H1 (cell line): ENCODE data around the gene HERC4. TPM values are rescaled to one million over a fixed set of nuclear protein-coding genes. Genes with fewer than 3 reads are reported as not detected.
"Not testable (repeated sequence)": the region's sequence is repeated elsewhere in the genome, so short reads cannot be mapped to it uniquely, and the experiment has no call there.

ENCODE experiments used
- CTCF ChIA-PET: fragments of 300-600 bp; sonication (Branson Sonifier 250); formaldehyde crosslinking; loops from one replicate; lab custom pipeline; 2021; ENCODE audit not compliant: partially characterized antibody; lab: Charles Lee
- POLR2A ChIA-PET: fragments of 300-600 bp; sonication (Branson Sonifier 250); formaldehyde crosslinking; loops from one replicate; lab custom pipeline; 2021; ENCODE audit warnings: inconsistent platforms; ENCODE audit not compliant: partially characterized antibody; lab: Charles Lee
- DNase-seq, 2 experiments: peaks; one replicate each; pipeline versions ENCODE4 v3.0.0 to v3.0.0-alpha.2; 2010 to 2022; ENCODE audit warnings: low spot score in 2 of 2, low read depth in 1 of 2, mixed read lengths in 1 of 2
- FAIRE-seq: peaks from 2 replicates; lab custom pipeline; 2011; peaks lifted over from hg19 to GRCh38; lab: Jason Lieb, UNC
- H2AFZ ChIP-seq: 2 replicates; pipeline ENCODE4 v1.8.1; 2012; ENCODE audit warnings: low read length, inconsistent platforms
- H2AK5ac ChIP-seq: 2 replicates; pipeline ENCODE4 v1.6.1; 2013; ENCODE audit warnings: low read depth, low read length
- H2BK120ac ChIP-seq: replicated peaks from 2 replicates; pipeline ENCODE3; 2013; ENCODE audit warnings: low read depth, low read length, inconsistent platforms
- H2BK12ac ChIP-seq: 2 replicates; pipeline ENCODE4 v1.6.1; 2013; ENCODE audit warnings: low read depth, low read length
- H2BK15ac ChIP-seq: 2 replicates; pipeline ENCODE4 v1.6.1; 2013; ENCODE audit warnings: low read length
- H2BK20ac ChIP-seq: 2 replicates; pipeline ENCODE4 v1.6.1; 2013; ENCODE audit warnings: low read length
- H2BK5ac ChIP-seq: 2 replicates; pipeline ENCODE4 v1.6.1; 2013; ENCODE audit warnings: low read depth, low read length
- H3K14ac ChIP-seq: 2 replicates; pipeline ENCODE4 v1.6.1; 2013; ENCODE audit warnings: inconsistent platforms; ENCODE audit not compliant: insufficient read length
- H3K18ac ChIP-seq: 2 replicates; pipeline ENCODE4 v1.6.1; 2013; ENCODE audit warnings: low read length; ENCODE audit errors: extremely low read depth
- H3K23ac ChIP-seq: 2 replicates; pipeline ENCODE4 v1.6.1; 2013; ENCODE audit warnings: inconsistent platforms; ENCODE audit not compliant: insufficient read length
- H3K23me2 ChIP-seq: 2 replicates; pipeline ENCODE4 v1.6.1; 2013; ENCODE audit warnings: low read depth, low read length
- H3K27ac ChIP-seq: 2 replicates; pipeline ENCODE4 v1.6.1; 2011; ENCODE audit warnings: low read depth, low read length, inconsistent platforms
- H3K27me3 ChIP-seq, 4 experiments: replicated peaks in 1 of 4; 1 replicate in 1 of 4; 2 replicates in 3 of 4; pipeline versions ENCODE4 v1.6.1 to v1.8.1; 2011 to 2013; ENCODE audit warnings: low read length in 3 of 4, mild to moderate bottlenecking in 3 of 4, inconsistent platforms in 2 of 4, mixed read lengths in 2 of 4, moderate library complexity in 1 of 4; ENCODE audit not compliant: control insufficient read depth in 3 of 4, insufficient read depth in 3 of 4; ENCODE audit errors: extremely low read depth in 1 of 4
- H3K36me3 ChIP-seq, 4 experiments: 2 replicates each; pipeline versions ENCODE4 v1.6.1 to v1.8.1; 2011 to 2013; ENCODE audit warnings: mild to moderate bottlenecking in 4 of 4, low read length in 3 of 4, moderate library complexity in 2 of 4, control low read depth in 1 of 4, inconsistent platforms in 1 of 4; ENCODE audit not compliant: insufficient read depth in 4 of 4, control insufficient read depth in 2 of 4
- H3K4ac ChIP-seq: replicated peaks from 2 replicates; pipeline ENCODE3; 2013; ENCODE audit warnings: low read length, low read depth, mixed read lengths, inconsistent platforms; ENCODE audit not compliant: insufficient read length
- H3K4me1 ChIP-seq, 4 experiments: replicated peaks in 1 of 4; 1 replicate in 1 of 4; 2 replicates in 3 of 4; pipeline versions ENCODE4 v1.6.1 to v1.8.1; 2011 to 2013; ENCODE audit warnings: low read length in 3 of 4, inconsistent platforms in 2 of 4, mixed read lengths in 1 of 4; ENCODE audit not compliant: insufficient read depth in 4 of 4, control insufficient read depth in 3 of 4
- H3K4me2 ChIP-seq, 2 experiments: 2 replicates each; pipeline versions ENCODE4 v1.6.1 to v1.8.1; 2011 to 2013; ENCODE audit warnings: low read depth in 2 of 2, low read length in 2 of 2, control low read depth in 1 of 2, inconsistent platforms in 1 of 2, mild to moderate bottlenecking in 1 of 2; ENCODE audit not compliant: insufficient read depth in 1 of 2
- H3K4me3 ChIP-seq, 4 experiments: fragments of 200-600, 300-600 bp in 1 of 4; sonication (generic), shearing (Covaris generic), sonication (Bioruptor Twin) in 1 of 4; 2 replicates each; pipeline versions ENCODE4 v1.5.1 to v1.8.1; 2011 to 2016; ENCODE audit warnings: low read length in 4 of 4, low read depth in 3 of 4, control low read depth in 2 of 4, inconsistent platforms in 2 of 4, mild to moderate bottlenecking in 2 of 4, mixed read lengths in 1 of 4, moderate library complexity in 1 of 4; ENCODE audit not compliant: insufficient read depth in 2 of 4; ENCODE audit errors: extremely low read depth in 1 of 4
- H3K56ac ChIP-seq: replicated peaks from 2 replicates; pipeline ENCODE3; 2013; ENCODE audit warnings: low read depth, mild to moderate bottlenecking, mixed read lengths, low read length, inconsistent platforms; ENCODE audit not compliant: insufficient read length
- H3K79me1 ChIP-seq: 2 replicates; pipeline ENCODE4 v1.6.1; 2013; ENCODE audit warnings: low read depth, low read length, control low read depth
- H3K79me2 ChIP-seq, 2 experiments: 2 replicates each; pipeline versions ENCODE4 v1.6.1 to v1.8.1; 2012 to 2013; ENCODE audit warnings: low read length in 2 of 2, mild to moderate bottlenecking in 2 of 2, inconsistent platforms in 1 of 2; ENCODE audit not compliant: insufficient read depth in 2 of 2, control insufficient read depth in 1 of 2
- H3K9ac ChIP-seq, 4 experiments: replicated peaks in 1 of 4; 1 replicate in 1 of 4; 2 replicates in 3 of 4; pipeline versions ENCODE4 v1.6.1 to v1.8.1; 2011 to 2013; ENCODE audit warnings: low read depth in 3 of 4, low read length in 3 of 4, control low read depth in 2 of 4, mild to moderate bottlenecking in 2 of 4, moderate library complexity in 2 of 4, inconsistent platforms in 1 of 4; ENCODE audit errors: extremely low read depth in 1 of 4
- H3K9me3 ChIP-seq, 2 experiments: 2 replicates each; pipeline versions ENCODE4 v1.6.1 to v1.8.1; 2012 to 2013; ENCODE audit warnings: mild to moderate bottlenecking in 2 of 2, moderate library complexity in 2 of 2, control low read depth in 1 of 2, inconsistent platforms in 1 of 2, low read depth in 1 of 2, low read length in 1 of 2, mixed read lengths in 1 of 2; ENCODE audit not compliant: insufficient read depth in 2 of 2
- H4K20me1 ChIP-seq, 2 experiments: replicated peaks in 1 of 2; 2 replicates each; pipeline versions ENCODE3 to v1.8.1; 2011 to 2013; ENCODE audit warnings: inconsistent platforms in 2 of 2, low read length in 2 of 2, mild to moderate bottlenecking in 1 of 2; ENCODE audit not compliant: insufficient read depth in 2 of 2, control insufficient read depth in 1 of 2
- H4K5ac ChIP-seq: 2 replicates; pipeline ENCODE4 v1.6.1; 2013; ENCODE audit warnings: low read length, low read depth, mixed read lengths, inconsistent platforms; ENCODE audit not compliant: insufficient read length
- H4K8ac ChIP-seq: 2 replicates; pipeline ENCODE4 v1.8.0; 2013; ENCODE audit warnings: mild to moderate bottlenecking, moderate library complexity, low read length, inconsistent platforms; ENCODE audit not compliant: insufficient read depth; ENCODE audit errors: extremely low read depth
- H4K91ac ChIP-seq: replicated peaks from 2 replicates; pipeline ENCODE3; 2013; ENCODE audit warnings: low read length, mixed read lengths, inconsistent platforms; ENCODE audit not compliant: insufficient read length
- CBX8 ChIP-seq: fragments of 300-800, 300-1000 bp; sonication (generic); IDR thresholded peaks from 2 replicates; pipeline ENCODE4 v1.7.1; 2016; ENCODE audit warnings: low read depth, low read length, borderline replicate concordance
- SP2 ChIP-seq: IDR thresholded peaks from 2 replicates; pipeline ENCODE4 v1.6.1; 2012; ENCODE audit warnings: mild to moderate bottlenecking, low read length, inconsistent platforms
- TCF12 ChIP-seq: IDR thresholded peaks from 2 replicates; pipeline ENCODE4 v1.6.1; 2011; ENCODE audit warnings: low read depth, mild to moderate bottlenecking, low read length
- ZNF274 ChIP-seq: IDR thresholded peaks from 2 replicates; pipeline ENCODE4 v1.7.0; 2012; ENCODE audit warnings: low read length, borderline replicate concordance; ENCODE audit errors: extremely low read depth
- WGBS, 2 experiments: shearing (Covaris generic) in 1 of 2; methylation state at CpG; one replicate each; pipeline versions ENCODE4 v1.1.6 to v1.1.7; 2013 to 2015; ENCODE audit warnings: low lambda C conversion rate in 2 of 2, mixed read lengths in 2 of 2, inconsistent platforms in 1 of 2, low coverage in 1 of 2, missing lambda C conversion rate in 1 of 2; ENCODE audit not compliant: insufficient replicate concordance in 2 of 2, insufficient coverage in 1 of 2, insufficient read length in 1 of 2; ENCODE audit errors: extremely low coverage in 1 of 2, missing lambda C conversion rate in 1 of 2; 5-methylcytosine and 5-hydroxymethylcytosine counted together
- polyA plus RNA-seq, 7 experiments: library from polyadenylated mRNA; depleted of rRNA in 3 of 7; stranded (reverse) in 5 of 7; unstranded in 2 of 7; fragments of >200 nt in 5 of 7; fragments of 200-250 nt in 2 of 7; gene quantifications; 1 replicate in 5 of 7; 2 replicates in 1 of 7; 4 replicates in 1 of 7; pipeline versions ENCODE4 v1.2.1 to v1.2.3, GENCODE V29; 2011 to 2013; ENCODE audit warnings: missing spikeins in 2 of 7, mixed read lengths in 2 of 7
- total RNA-seq: library from RNA; stranded (reverse); fragmentation: NEBNext Ultra II Directional; extraction: Animal tissue kit (Norgen Biotek cat#: 25700); gene quantifications from 2 replicates; pipeline ENCODE4 v1.2.1, GENCODE V29; 2021

Gene HERC4
- total and polyA plus RNA-seq, 2 of the 8 experiments (the other 6 are each of a cell fraction or from before 2014, with no cell fraction given) = 7.5 to 44.0 TPM

GRCh38 chr10:67969875-67970274, 105.2 kb downstream of the HERC4 start (continued):
- TF ChIP-seq SP2 (no peak), CBX8 (no peak), ZNF274 (no peak), TCF12 (no peak)

GRCh38 chr10:67966035-67966434, 109.0 kb downstream of the HERC4 start:
- H3K36me3 ChIP-seq = peaks cover 0 to 14% (median 3%) of the 10 kb centered on the region in 4 experiments; a peak in 2 of 8 replicates
- H3K4me3 ChIP-seq, H3K79me2 ChIP-seq, H3K18ac ChIP-seq, H2AFZ ChIP-seq, DNase-seq, H2BK12ac ChIP-seq, H3K23me2 ChIP-seq, H3K27ac ChIP-seq, H2BK5ac ChIP-seq, H4K91ac ChIP-seq, H3K4ac ChIP-seq, H3K4me1 ChIP-seq, H2BK120ac ChIP-seq, H3K9ac ChIP-seq, H2BK15ac ChIP-seq, H3K4me2 ChIP-seq, H3K27me3 ChIP-seq, H4K8ac ChIP-seq, POLR2A ChIA-PET, H4K5ac ChIP-seq, H2BK20ac ChIP-seq, H3K56ac ChIP-seq, H2AK5ac ChIP-seq, H3K23ac ChIP-seq, H3K9me3 ChIP-seq, H4K20me1 ChIP-seq, H3K14ac ChIP-seq, H3K79me1 ChIP-seq, FAIRE-seq, CTCF ChIA-PET: not testable (repeated sequence)
- 92% methylated on average over 4 of the region's 4 CpGs; no CpG with 5 or more reads in 1 of the 2 experiments for WGBS, 2 experiments
